Dendritic cell treated with granulocyte-macrophage colony-stimulating factor and Interleukin-4, amounts not matched to agents 40 ng/mL and 50 ng/mL, for 4 days (primary cell): Measurements from ENCODE around the gene CAVIN4.

Experiments
- H3K27ac Mint-ChIP-seq: one replicate; pipeline ENCODE4 v1.8.0; 2022; ENCODE audit warnings: mild to moderate bottlenecking, mixed read lengths
- H3K27me3 Mint-ChIP-seq: one replicate; pipeline ENCODE4 v1.8.0; 2022; ENCODE audit warnings: mild to moderate bottlenecking, mixed read lengths
- H3K36me3 Mint-ChIP-seq: one replicate; pipeline ENCODE4 v1.8.0; 2022; ENCODE audit warnings: low read depth, mixed read lengths
- H3K4me1 Mint-ChIP-seq: one replicate; pipeline ENCODE4 v1.8.0; 2022; ENCODE audit warnings: low read depth, mixed read lengths
- H3K4me3 Mint-ChIP-seq: one replicate; pipeline ENCODE4 v1.8.0; 2022; ENCODE audit warnings: mild to moderate bottlenecking, moderate library complexity, mixed read lengths
- H3K9me3 Mint-ChIP-seq: one replicate; pipeline ENCODE4 v1.8.0; 2022; ENCODE audit warnings: mixed read lengths
- intact Hi-C: fragments of 100-400 bp; cut with micrococcal nuclease; formaldehyde crosslinking; loops from one replicate; pipeline ENCODE4 v1.15.0; 2022

Gene CAVIN4, protein sequence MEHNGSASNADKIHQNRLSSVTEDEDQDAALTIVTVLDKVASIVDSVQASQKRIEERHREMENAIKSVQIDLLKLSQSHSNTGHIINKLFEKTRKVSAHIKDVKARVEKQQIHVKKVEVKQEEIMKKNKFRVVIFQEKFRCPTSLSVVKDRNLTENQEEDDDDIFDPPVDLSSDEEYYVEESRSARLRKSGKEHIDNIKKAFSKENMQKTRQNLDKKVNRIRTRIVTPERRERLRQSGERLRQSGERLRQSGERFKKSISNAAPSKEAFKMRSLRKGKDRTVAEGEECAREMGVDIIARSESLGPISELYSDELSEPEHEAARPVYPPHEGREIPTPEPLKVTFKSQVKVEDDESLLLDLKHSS

DNA sequence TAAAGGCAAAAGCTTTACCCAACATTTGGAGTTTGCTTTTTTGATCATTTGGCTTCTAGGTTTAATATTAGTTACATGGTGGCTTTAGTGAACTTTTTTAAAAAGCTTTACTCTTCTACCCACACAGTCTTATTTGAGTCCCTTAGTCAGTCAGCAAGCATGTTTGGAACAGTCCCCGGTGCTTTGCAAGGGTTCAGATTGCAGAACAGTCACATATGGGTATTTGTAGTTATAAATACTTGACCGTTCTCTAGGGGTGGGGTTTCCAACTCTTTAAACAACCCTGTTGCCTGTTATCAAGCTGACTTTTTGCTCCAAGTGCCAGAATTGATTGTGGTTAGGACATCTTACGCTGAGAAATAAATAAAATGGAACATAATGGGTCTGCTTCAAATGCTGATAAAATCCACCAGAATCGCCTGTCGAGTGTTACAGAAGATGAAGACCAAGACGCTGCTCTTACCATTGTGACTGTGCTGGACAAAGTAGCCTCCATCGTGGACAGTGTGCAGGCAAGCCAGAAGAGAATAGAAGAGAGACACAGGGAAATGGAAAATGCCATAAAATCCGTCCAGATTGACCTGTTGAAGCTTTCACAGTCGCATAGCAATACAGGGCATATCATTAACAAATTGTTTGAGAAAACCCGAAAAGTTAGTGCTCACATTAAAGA is at the start of gene CAVIN4:
CAVIN4 (plus strand) TSS at position 304 of the 673 bp plus-strand sequence; CDS start at position 369, 65 bp downstream.
- Mint-ChIP-seq H3K36me3 (no peaks in the 10 kb centered on the region), H3K4me3 (no peak within 1 kb of the TSS), H3K27ac (no peak within 1 kb of the TSS), H3K4me1 (no peaks in the 10 kb centered on the region), H3K27me3 (no peaks in the 10 kb centered on the region), H3K9me3 (no peaks in the 10 kb centered on the region)
- intact Hi-C loops: no loop called here

DNA sequence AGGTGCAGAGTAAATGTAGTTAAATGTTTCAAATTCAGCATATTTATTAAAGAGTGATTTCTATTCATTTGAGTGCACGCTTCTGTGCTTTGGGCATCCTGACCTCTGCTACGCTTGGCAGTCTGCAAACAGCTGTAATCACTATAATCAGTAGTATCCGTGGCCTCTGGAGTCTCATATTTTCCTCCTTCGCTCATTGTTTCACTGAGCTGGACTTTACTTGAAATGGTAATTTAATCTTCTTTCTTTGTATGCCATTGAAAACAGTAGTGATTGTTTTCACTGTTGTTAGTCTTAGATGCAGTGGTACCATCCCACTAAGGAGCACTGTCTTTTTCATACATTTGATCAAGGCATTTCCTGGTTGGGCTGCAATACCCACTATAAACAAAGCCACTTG is 43.5 kb upstream of the CAVIN4 start:
- Mint-ChIP-seq H3K27ac (no peak overlapping the region), H3K27me3 (no peaks in the 10 kb centered on the region), H3K36me3 (no peaks in the 10 kb centered on the region), H3K4me3 (no peak overlapping the region), H3K9me3 (peaks cover 13% of the 10 kb centered on the region), H3K4me1 (no peaks in the 10 kb centered on the region)
- intact Hi-C loops: no loop called here

DNA sequence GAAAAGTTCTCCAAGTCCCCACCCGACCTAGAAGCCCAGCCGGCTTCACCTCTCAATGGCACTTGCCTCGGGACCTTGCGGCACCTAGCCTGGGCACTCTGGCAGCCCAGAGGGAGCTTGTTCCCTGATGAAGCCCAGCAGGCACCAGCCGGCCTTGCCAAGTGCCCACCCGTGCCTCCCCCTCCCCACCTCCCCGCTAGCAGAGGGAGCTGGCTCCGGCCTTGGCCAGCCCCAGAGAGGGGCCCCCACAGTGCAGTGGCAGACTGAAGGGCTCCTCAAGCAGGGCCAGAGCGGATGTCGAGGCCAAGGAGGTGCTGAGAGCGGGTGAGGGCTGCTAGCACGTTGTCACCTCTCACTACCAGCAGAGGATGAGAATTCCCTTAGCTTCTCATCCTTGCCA is 37.6 kb upstream of the CAVIN4 start:
- intact Hi-C loops: no loop called here
- H3K4me1 Mint-ChIP-seq: no peaks in the 10 kb centered on the region
- H3K9me3 Mint-ChIP-seq: peaks cover 37% of the 10 kb centered on the region
- no peak overlapping the region for H3K4me3 Mint-ChIP-seq
- no peaks in the 10 kb centered on the region for H3K27me3 Mint-ChIP-seq
- H3K27ac Mint-ChIP-seq: no peak overlapping the region
- H3K36me3 Mint-ChIP-seq: no peaks in the 10 kb centered on the region

DNA sequence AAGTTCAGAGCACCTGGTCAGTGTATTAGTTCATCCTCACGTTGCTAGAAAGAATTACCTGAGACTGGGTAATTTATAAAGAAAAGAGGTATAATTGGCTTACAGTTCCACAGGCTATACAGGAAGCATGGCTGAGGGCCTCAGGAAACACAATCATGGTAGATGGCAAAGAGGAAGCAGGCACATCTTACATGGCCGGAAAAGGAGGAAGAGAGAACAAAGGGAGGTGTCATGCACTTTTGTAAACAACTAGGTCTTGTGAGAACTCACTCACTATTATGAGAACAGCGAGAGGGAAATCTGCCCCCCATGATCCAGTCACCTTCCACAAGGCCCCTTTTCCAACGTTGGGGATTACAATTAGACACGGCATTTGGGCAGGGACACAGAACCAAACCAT is 28.8 kb upstream of the CAVIN4 start:
- no peak overlapping the region for H3K27ac Mint-ChIP-seq

DNA sequence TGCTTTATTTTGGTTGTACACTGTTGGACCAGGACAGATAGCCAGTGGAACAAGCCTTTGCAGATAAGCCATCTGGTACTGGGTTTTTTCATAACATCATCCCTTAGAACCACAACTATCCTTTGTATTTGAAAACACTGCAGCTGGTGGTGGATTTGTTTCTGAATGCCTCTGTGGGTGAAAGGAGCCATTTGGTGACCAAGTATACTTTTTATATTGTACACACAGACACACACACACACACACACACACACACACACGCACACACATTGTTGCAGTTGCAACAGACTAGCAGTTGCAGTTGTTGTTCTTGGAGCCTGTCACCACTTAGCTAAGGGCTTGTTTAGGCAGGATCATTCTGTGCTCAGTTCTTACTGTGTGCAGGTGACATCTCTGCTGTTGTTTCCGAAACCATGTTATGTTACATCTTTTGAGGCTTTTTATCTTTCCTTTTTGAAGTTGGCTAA is 22.9 kb upstream of the CAVIN4 start:
- no peak overlapping the region for H3K27ac Mint-ChIP-seq
- H3K4me1 Mint-ChIP-seq: no peaks in the 10 kb centered on the region
- intact Hi-C loops: no loop called here
- no peaks in the 10 kb centered on the region for H3K27me3 Mint-ChIP-seq
- no peak overlapping the region for H3K4me3 Mint-ChIP-seq
- peaks cover 1% of the 10 kb centered on the region for H3K9me3 Mint-ChIP-seq
- no peaks in the 10 kb centered on the region for H3K36me3 Mint-ChIP-seq

More for the DNA sequence above, 28.8 kb upstream of the CAVIN4 start:
- Mint-ChIP-seq H3K4me1 (no peaks in the 10 kb centered on the region), H3K36me3 (no peaks in the 10 kb centered on the region), H3K4me3 (no peak overlapping the region), H3K9me3 (peaks cover 40% of the 10 kb centered on the region), H3K27me3 (no peaks in the 10 kb centered on the region)
- intact Hi-C loops: no loop called here

DNA sequence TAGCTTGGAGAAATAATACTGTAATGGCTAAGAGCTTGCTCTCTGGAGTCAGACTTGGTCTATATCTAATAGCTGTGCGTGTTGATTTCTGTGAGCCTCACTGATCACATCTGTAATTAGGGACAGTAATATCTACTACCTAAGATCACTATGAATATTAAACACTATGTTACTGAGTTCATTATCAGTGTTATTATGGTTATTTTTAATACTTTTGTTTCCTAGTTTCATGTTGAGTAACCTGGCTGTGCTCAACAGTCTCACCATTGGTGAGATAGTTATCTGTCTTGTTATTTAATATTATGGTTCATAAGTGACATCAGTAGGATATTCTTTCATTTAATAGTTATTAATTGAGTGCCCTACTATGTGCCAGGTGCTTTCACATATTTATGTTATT is 22.4 kb upstream of the CAVIN4 start:
- Mint-ChIP-seq H3K9me3 (no peaks in the 10 kb centered on the region), H3K4me3 (no peak overlapping the region), H3K27ac (no peak overlapping the region), H3K27me3 (no peaks in the 10 kb centered on the region), H3K4me1 (no peaks in the 10 kb centered on the region), H3K36me3 (no peaks in the 10 kb centered on the region)
- intact Hi-C loops: no loop called here

DNA sequence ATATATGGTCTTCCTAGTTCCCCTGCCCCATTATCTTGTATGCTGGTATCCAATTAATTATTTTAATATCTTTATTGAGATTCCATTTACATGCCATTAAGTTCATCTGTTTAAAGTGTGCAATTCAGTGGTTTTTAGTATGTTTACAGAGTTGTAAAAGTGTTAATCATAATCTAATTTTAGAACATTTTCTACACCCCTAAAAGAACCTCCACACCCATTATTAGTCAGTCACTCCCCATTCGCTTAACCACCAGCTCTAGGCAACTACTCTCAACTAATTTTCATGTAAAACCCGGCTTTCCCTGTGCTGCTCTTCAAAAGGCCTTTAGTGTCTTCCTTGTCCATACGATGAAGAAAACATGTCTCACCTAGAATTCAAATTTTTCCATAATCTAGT is 20.8 kb upstream of the CAVIN4 start:
- Mint-ChIP-seq H3K4me1 (no peaks in the 10 kb centered on the region), H3K27ac (no peak overlapping the region), H3K27me3 (no peaks in the 10 kb centered on the region), H3K36me3 (no peaks in the 10 kb centered on the region), H3K4me3 (no peak overlapping the region), H3K9me3 (no peaks in the 10 kb centered on the region)
- intact Hi-C loops: no loop called here

DNA sequence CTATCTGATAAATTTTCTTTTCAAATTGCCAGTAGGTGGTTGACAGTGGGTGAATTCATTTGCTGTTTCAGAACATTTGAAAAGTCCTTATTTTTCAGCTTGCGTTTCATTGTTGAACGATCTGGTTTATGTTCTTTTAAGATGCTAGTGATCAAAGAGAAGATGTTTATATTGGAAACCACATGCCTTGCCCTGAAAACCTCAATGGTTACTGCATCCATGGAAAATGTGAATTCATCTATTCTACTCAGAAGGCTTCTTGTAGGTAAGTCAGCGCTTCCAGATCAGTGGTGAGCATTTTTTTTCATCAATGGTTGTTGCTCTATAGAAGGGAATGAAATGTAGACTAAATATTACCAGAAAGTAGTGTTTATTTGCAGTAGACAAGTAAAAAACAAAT is 16.6 kb upstream of the CAVIN4 start:
- H3K4me1 Mint-ChIP-seq: no peaks in the 10 kb centered on the region
- H3K27ac Mint-ChIP-seq: no peak overlapping the region
- no peaks in the 10 kb centered on the region for H3K36me3 Mint-ChIP-seq
- no peaks in the 10 kb centered on the region for H3K27me3 Mint-ChIP-seq
- intact Hi-C loops: no loop called here
- no peak overlapping the region for H3K4me3 Mint-ChIP-seq
- H3K9me3 Mint-ChIP-seq: no peaks in the 10 kb centered on the region

DNA sequence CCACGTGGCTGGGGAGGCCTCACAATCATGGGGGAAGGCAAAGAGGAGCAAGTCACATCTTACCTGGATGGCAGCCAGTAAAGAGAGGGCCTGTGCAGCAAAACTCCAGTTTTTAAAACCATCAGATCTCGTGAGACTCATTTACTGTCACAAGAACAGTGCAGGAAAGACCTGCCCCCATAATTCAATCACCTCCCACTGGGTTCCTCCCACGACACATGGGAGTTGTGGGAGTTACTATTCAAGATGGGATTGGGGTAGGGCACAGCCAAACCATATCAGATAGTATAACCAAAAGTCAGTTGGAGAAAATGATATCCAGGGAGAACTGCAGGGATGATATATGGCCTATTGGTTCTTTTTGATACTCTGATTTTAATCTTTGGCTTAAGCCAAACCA is 10.0 kb upstream of the CAVIN4 start:
- H3K4me1 Mint-ChIP-seq: no peaks in the 10 kb centered on the region
- H3K9me3 Mint-ChIP-seq: no peaks in the 10 kb centered on the region
- H3K4me3 Mint-ChIP-seq: no peak overlapping the region
- intact Hi-C loops: no loop called here
- no peaks in the 10 kb centered on the region for H3K27me3 Mint-ChIP-seq
- H3K27ac Mint-ChIP-seq: no peak overlapping the region
- no peaks in the 10 kb centered on the region for H3K36me3 Mint-ChIP-seq

DNA sequence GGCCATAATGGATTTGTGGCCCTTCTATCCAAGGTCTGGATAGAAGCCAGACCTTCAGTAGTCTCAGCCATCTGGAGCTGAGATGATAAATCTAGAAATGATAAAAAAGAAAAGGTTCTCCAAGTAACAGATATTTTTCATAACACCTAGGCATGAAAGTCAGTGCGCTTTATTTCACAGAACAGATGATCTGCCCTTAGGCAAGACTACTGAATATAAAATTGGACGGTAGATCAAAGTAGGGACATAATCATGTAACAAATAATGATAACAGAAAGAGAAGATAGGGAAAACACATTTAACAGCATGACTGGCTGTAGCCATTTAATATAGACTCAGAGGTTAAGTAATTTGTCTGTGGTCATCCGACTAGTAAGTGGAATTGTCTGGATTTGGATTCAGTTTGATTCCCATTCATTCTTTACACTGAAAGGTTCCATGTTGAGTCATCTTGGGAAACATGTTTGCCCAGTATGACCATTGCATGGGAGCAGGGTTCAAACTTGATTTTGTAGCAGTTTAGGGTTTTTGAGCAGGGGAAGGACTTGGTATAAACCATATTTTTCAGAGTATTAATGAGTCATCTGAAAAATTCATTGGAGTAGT is 4.1 kb upstream of the CAVIN4 start:
- intact Hi-C loops: no loop called here
- no peak overlapping the region for H3K27ac Mint-ChIP-seq

DNA sequence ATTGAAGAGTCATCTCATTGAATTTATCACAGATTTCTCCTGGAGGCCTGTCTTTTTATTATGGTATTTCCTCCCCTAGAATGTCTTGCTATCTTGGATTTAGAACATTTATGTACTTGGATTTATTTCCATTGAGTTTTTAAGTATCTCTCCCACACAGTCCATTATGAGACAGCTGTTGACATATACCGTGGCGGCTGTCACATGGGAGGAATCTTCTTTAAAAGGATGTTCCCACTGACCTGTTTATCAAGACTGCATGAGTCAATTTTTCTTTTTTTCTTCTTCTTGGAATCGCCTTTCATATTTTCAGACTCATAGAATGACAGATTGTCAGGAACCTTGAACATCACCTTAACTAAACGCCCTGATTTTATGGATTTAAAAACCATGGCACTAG is 2.9 kb upstream of the CAVIN4 start:
- Mint-ChIP-seq H3K36me3 (no peaks in the 10 kb centered on the region), H3K4me3 (no peak overlapping the region), H3K9me3 (no peaks in the 10 kb centered on the region), H3K27me3 (no peaks in the 10 kb centered on the region), H3K27ac (no peak overlapping the region), H3K4me1 (no peaks in the 10 kb centered on the region)
- intact Hi-C loops: no loop called here

More for the DNA sequence above, 4.1 kb upstream of the CAVIN4 start:
- Mint-ChIP-seq H3K4me1 (no peaks in the 10 kb centered on the region), H3K9me3 (no peaks in the 10 kb centered on the region), H3K4me3 (no peak overlapping the region), H3K27me3 (no peaks in the 10 kb centered on the region), H3K36me3 (no peaks in the 10 kb centered on the region)

DNA sequence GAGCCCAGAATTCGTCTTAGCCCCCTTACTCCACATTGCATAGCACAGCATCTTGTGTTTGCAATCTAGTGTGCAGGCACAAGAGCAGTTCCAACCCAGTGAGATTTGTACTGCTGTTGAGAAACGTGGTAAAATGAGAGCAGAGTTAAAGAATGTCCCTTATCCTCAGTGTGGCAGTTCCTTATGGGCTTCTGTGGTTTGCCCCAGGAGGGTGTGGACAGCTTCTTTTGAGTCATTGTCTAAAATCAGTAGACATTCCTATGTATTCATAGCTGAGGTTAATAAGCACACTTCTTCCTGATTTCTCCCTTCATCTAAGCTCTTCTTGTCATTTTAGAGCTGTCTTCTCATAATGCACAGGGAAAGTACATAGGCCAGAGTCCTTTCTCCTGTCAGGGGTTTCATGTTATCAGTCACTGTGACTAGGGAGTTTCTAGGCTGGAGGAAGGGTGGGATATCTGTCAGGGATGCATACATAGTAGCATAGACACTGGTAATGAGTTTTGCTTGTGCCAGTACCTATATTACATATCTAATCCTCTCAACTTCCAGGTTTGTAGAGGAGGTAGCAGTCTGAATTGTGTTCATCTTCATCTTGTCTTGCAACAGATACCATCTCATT is 2.0 kb upstream of the CAVIN4 start:
- Mint-ChIP-seq H3K36me3 (no peaks in the 10 kb centered on the region), H3K9me3 (no peaks in the 10 kb centered on the region), H3K4me3 (no peak overlapping the region), H3K27me3 (no peaks in the 10 kb centered on the region), H3K27ac (no peak overlapping the region), H3K4me1 (no peaks in the 10 kb centered on the region)
- intact Hi-C loops: no loop called here

DNA sequence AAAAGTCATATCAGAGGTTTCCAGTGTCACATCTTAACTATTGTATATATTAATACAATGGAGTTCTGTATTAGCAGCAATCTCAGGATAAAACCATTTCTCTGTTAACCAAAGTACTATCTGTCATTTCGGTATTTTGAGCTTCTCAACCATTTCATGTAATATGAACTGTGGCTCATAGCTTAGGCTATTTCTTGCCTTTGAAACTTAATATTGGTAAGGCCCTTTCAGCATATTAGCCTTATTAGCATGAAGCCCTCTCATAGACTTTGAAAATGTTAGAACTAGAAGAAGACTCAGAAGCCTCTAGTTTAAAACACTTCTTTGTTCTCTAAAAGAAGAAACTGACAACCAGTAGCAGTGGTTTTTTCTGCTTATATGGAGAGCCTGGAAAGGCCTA is 731 bp downstream of the CAVIN4 start:
- intact Hi-C loops: no loop called here
- no peak overlapping the region for H3K27ac Mint-ChIP-seq
- no peak overlapping the region for H3K4me3 Mint-ChIP-seq
- no peaks in the 10 kb centered on the region for H3K36me3 Mint-ChIP-seq
- H3K27me3 Mint-ChIP-seq: no peaks in the 10 kb centered on the region
- H3K4me1 Mint-ChIP-seq: no peaks in the 10 kb centered on the region
- no peaks in the 10 kb centered on the region for H3K9me3 Mint-ChIP-seq

DNA sequence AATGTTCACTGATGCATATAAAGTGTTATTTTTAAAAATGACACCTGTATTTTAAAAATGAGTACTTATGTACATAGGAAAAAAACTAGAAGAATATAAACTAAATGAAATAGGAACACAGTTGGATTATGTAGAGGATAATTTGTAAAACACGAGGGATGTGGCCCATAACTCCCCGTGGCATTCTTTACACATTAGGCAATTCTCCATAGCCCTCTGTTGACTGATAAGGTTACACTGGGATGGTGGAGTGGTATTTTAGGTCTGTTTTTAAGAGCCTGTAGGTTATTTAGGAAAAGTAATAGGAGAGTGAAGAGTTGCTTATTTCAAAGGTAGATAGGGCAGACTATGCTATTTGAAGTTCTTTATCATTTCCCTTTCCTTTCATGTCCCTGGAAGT is 1.8 kb downstream of the CAVIN4 start:
- intact Hi-C loops: no loop called here
- no peaks in the 10 kb centered on the region for H3K4me1 Mint-ChIP-seq

More for the DNA sequence above, 1.8 kb downstream of the CAVIN4 start:
- H3K27ac Mint-ChIP-seq: no peak overlapping the region
- H3K9me3 Mint-ChIP-seq: no peaks in the 10 kb centered on the region
- no peak overlapping the region for H3K4me3 Mint-ChIP-seq
- H3K27me3 Mint-ChIP-seq: no peaks in the 10 kb centered on the region
- H3K36me3 Mint-ChIP-seq: no peaks in the 10 kb centered on the region
